Activated effector memory CD4-positive, alpha-beta T cell treated with anti-CD3 and anti-CD28 coated beads, Interleukin-2, amount 50 U/mL, for 16 hours (primary cell): ENCODE measurements around the gene TSSC4.

ENCODE experiments used
- DNase-seq: peaks from one replicate; pipeline ENCODE4 v3.0.0-alpha.2; 2020

The TSSC4 gene

GRCh38 chr11:2369896-2370295 lies 30.7 kb upstream of the TSSC4 start:
- DNase-seq: no peak

- DNase-seq: no peak
These were observed 25.9 kb upstream of the TSSC4 start for GRCh38 chr11:2374456-2375201.

- DNase-seq: no peak
These were observed 25.2 kb upstream of the TSSC4 start for GRCh38 chr11:2375341-2375853.

GRCh38 chr11:2375964-2376551 lies 24.5 kb upstream of the TSSC4 start:
- no peak for DNase-seq

- DNase-seq: peak; percentile 88
These were observed 23.6 kb upstream of the TSSC4 start, which contains the start of gene CD81 for GRCh38 chr11:2376751-2377451. CD81 (plus strand) TSS chr11:2377310; CDS start chr11:2377550, 240 bp downstream.

DNA sequence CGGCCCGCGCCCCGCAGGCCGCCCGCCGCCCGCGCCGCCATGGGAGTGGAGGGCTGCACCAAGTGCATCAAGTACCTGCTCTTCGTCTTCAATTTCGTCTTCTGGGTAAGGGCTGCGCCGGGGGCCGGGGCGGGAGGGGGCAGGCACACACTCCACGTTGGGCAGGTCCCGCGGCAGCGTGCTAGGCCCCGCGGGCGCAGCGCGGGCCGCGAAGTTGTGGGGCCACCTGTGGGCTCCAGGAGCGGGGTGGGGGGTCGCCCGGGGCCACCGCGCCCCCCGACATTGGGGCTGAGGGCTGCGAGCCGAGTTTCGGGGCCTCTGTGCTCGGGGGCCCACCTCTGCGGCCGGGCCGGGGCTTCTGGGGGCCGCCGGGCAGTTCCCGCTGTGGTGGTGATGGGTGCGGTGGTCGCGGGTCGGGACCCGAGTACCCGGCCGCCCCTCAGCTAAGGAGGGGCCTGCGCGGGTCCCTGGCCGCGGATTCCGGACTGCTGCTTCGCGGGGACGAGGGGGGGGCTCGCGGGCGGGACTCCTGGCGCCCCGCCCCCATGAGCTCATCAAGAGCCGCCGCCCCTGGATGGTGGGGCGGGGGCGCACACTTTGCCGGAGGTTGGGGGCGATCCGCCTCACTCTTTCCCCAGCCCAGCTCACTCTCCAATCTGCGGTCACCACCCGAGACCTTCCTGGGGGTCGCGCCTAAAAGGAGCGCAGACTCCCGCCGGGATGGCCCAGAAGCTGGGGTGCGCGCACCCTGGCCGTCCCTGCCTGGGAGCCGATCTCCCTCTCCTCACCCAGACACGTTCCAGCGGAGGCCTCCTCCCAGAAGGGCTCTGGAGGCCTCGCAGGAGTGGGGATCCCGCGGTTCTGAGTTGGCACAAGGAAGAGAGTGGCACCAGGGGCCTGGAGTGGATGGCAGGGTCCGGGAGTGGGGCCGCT lies 22.8 kb upstream of the TSSC4 start:
- DNase-seq: peak; percentile 85

DNA sequence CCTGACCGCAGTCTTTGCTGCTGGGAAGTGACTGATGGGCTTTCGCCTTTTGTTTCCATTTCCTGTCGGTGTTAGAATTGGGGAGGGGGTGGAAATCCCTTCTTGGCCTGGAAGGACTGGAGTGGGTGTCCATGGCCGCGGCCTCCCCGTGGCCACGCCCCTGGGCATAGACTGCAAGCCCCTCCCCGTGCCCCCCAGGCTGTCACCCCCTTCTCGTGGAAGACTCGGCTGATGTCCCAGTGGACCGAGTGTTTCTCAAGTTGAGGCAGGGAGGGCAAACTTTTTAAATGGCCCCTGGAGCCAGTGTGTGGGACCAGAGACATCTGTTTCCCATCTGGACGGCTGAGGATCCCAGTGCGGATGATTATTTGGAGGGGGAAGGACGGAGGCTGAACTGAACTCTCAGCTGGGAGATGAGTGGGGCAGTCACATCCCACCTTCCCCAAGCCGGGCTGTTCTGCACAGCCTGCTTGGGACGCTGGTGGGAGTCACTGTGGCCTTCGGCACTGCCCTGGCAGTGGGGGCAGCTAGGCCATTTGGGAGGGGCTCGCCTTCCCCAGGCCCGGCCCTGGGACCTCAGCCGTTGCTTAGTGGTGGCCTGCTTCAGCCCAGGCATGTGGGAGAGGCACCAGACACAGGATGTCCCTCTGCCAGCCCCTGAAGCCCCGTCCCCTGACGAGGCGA lies 21.9 kb upstream of the TSSC4 start:
- no peak for DNase-seq

DNA sequence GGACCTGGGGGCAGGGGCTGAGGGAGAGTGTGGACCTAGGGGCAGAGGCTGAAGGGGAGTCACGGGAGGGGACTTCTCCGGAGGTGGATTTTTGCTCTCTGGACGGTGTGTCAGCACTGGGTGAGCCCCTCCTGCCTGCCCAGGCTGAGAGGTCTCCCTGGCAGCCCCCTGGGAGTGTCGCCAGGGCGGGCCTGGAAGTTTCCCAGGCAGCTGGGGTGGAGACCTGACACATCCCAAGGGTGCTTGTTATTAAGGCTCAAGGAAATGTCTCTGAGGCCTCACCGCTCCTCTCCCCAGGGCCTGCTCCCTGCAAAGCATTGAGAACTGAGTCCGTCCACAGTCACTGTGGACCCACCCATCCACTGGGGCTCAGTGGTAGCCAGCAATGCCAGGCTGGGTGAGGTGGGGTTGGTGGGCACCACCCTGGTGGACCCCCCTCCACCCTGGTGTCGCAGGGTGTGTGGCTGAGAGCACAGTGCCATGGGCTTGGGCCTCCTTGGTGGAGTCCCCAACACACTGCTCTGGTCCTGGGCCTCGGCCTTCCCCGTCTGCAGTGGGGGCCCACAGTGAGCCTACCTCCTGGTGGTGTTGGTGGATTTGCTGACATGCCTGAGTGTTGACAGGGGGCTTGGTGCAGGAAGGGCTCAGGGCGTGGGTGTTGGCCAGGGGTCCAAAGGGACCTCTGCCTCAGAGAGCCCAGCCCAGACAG lies 20.9 kb upstream of the TSSC4 start:
- peak; percentile 63 for DNase-seq

- no peak for DNase-seq
These were observed 20.2 kb upstream of the TSSC4 start for GRCh38 chr11:2380396-2380795.

DNA sequence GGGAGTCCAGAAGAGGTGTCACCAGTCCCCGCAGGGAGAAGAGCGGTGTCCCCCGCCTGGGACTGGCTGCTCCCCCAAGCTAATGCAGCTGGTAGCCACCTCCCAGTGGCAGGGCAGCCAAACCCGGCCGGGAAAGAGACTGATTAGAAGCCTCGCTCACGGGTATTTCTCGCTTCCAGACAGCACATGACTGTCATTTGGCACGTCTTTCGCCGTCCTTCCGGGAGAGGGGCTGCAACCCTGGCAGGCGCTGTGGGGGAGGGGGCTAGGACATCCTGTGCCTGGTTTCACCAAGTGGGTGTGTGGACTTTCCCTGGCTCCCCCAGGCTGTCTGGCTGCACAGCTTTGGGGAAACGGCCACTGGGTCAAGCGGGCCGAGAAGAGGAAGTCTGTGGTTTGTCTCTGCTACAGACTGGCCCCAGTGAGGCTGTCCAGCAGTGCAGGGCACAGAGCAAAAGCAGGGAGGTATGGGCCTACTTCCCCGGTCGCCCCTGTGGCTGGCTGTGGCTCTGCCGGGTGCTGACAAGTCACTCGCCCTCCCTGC lies 19.7 kb upstream of the TSSC4 start:
- DNase-seq: no peak

GRCh38 chr11:2381494-2382128 lies 18.9 kb upstream of the TSSC4 start:
- no peak for DNase-seq

DNA sequence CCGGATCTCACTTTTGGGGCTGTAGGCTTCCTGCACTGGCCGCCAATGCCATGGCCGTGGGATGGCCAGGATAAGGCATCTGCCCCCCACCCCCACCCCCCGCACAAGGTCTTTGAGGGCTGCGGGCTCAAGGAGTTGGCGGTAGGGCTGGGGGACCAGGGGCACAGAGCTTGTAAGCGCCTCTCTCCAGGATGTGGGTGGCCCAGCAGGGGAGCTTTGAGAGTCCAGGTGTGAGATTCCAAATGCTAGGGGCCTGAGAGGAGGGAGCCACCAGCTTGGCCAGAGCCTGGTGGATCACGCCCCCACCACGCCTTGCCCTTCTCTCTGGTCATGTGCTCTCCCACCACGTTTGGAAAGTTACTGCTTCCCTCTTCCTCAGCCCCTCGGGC lies 18.4 kb upstream of the TSSC4 start:
- DNase-seq: no peak

DNA sequence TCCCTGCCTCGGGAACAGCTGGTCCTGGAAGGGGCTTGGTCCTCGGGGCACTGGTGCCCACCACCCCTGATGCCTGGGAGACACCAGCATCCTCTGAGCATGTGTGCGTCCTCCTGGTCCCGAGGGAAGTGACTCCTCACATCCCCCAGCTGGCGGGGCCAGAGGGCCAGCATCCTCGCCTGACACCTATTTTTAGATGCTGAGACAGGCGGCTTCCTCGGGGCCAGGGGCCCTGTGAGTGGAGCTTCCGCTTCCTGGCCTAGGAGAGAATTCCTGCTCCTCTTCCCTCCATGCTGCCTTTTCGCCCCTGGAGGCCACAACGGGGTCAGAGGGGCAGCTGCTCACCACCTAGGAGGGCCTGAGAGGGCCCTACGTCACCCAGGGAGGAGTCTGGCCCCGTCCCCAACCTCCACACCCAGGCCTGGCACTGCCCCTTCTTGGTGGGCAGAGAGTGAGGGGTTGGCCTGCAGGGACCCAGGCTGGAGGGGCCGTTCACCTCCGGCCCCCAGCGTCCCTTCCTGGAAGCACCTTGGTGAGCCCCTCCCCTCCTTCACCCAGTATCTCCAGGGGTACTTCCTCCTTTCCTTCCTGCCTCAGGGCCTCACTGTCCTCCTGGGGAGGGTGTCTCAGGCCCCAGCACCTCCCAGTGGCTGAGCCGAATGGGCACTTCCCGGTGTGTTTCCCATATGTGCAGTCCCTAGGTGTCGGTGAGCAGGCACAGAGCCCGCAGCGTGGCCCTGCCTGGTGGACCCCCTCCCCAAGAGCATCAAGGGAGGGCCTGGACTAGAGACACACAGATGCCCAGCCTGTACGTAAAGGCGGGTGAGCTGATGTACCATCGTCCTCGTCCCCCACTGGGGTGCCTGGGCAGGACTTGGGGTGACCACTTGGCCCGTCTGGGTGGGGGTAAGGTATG lies 17.4 kb upstream of the TSSC4 start:
- no peak for DNase-seq

DNA sequence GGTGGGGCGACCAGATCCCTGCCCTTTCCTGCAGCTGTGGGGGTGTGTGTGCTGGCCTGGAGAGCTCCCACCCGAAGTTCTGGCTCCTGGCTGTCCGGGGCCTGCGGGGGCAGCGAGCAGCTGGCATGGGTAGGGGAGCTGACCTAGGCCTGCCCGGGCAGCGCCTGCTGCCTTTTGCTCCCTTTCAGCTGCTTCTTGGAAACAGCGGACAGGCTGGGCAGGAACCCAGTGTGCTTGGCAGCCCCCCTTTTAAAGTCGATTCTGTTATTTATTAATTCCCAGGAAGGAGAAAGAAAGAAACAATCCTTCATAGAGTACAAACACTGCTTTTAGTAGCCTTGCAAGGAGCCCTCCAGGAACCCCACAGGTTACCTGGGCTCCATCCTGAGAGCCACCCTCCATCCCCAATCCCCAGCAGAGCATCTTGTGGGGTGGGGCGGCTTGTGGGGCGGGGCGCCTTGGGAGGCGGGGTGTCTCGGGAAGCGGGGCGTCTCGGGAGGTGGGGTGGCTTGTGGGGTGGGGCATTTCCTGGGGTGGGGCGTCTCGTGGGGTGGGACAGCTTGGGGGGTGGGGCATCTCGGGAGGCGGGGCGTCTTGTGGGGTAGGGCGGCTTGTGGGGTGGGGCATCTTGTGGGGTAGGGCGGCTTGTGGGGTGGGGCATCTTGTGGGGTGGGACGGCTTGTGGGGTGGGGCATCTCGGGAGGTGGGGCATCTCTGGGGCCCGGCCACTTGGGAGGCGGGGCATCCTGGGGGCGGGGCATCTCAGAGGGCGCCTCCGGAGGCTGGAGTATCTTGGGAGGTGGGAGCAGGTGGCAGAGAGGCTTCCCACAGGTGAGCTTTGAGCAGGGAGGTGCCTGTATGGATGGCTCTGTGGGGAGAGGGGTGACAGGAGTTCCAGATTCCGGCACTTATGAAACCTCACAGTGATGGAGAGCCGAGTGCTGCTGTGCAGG lies 16.4 kb upstream of the TSSC4 start:
- DNase-seq: no peak

- no peak for DNase-seq
These were observed 15.1 kb upstream of the TSSC4 start for GRCh38 chr11:2385156-2386151.

DNA sequence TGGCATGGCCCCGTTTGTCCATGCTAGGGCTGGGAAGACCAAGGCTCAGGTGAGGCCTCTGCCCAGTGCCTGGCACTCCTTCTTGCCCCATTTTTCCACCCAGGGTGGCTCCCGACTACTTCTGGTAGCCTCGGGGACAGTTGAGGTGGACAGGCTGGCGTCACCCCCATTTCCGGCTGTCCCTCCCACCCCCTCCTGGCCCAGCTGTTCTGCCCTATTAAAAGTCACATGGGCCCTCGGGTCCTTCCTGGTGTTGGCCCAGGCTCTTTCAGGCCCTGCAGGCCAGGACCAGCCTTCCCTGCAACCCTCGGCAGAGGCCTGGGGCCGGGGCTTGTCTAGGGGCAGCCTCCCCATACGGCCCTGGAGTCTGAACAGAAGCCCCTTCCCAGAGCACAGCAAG lies 14.0 kb upstream of the TSSC4 start:
- DNase-seq: no peak
